Fibroblast of lung (primary cell): ENCODE measurements around the gene CORO2A. TPM values are rescaled to one million over a fixed set of nuclear protein-coding genes. Genes with fewer than 3 reads are reported as not detected.

ENCODE experiments used
- DNase-seq, 2 donors: peaks; one replicate each; pipeline versions ENCODE4 v3.0.0 to v3.0.0-alpha.2; 2010; ENCODE audit warnings: low read depth in 2 of 2
- H2AFZ ChIP-seq: 2 replicates; pipeline ENCODE4 v1.5.1; 2012; ENCODE audit warnings: low read length, control low read depth, inconsistent platforms
- H3K27ac ChIP-seq: 2 replicates; pipeline ENCODE4 v1.5.1; 2011; ENCODE audit warnings: low read length, control low read depth; ENCODE audit not compliant: insufficient read depth
- H3K27me3 ChIP-seq: 2 replicates; pipeline ENCODE4 v1.5.1; 2011; ENCODE audit warnings: mild to moderate bottlenecking, low read length; ENCODE audit not compliant: control insufficient read depth, insufficient read depth
- H3K36me3 ChIP-seq: 2 replicates; pipeline ENCODE4 v1.5.1; 2011; ENCODE audit warnings: low read length; ENCODE audit not compliant: control insufficient read depth, insufficient read depth
- H3K4me1 ChIP-seq: 2 replicates; pipeline ENCODE4 v1.5.1; 2011; ENCODE audit warnings: low read length; ENCODE audit not compliant: control insufficient read depth, insufficient read depth; ENCODE audit errors: extremely low read depth
- H3K4me2 ChIP-seq: 2 replicates; pipeline ENCODE4 v1.5.1; 2011; ENCODE audit warnings: low read length, control low read depth; ENCODE audit not compliant: insufficient read depth; ENCODE audit errors: extremely low read depth
- H3K4me3 ChIP-seq, 4 experiments: fragments of 200-600 bp in 1 of 4; sonication (generic) in 1 of 4; replicated peaks in 1 of 4; 2 replicates each; pipeline ENCODE4 v1.5.1; 2011 to 2016; ENCODE audit warnings: low read length in 4 of 4, low read depth in 3 of 4, mild to moderate bottlenecking in 3 of 4, control low read depth in 2 of 4, inconsistent platforms in 1 of 4, mixed read lengths in 1 of 4; ENCODE audit not compliant: insufficient read depth in 1 of 4; ENCODE audit errors: control extremely low read depth in 1 of 4
- H3K79me2 ChIP-seq: 2 replicates; pipeline ENCODE4 v1.5.1; 2012; ENCODE audit warnings: mild to moderate bottlenecking, low read length, inconsistent platforms; ENCODE audit not compliant: control insufficient read depth, insufficient read depth
- H3K9ac ChIP-seq: 2 replicates; pipeline ENCODE4 v1.5.1; 2011; ENCODE audit warnings: mild to moderate bottlenecking, low read length, control low read depth; ENCODE audit not compliant: insufficient read depth
- H3K9me3 ChIP-seq: 2 replicates; pipeline ENCODE4 v1.5.1; 2012; ENCODE audit warnings: low read depth, low read length; ENCODE audit not compliant: control insufficient read depth, insufficient read depth
- H4K20me1 ChIP-seq: 2 replicates; pipeline ENCODE4 v1.5.1; 2011; ENCODE audit warnings: low read length; ENCODE audit not compliant: control insufficient read depth, insufficient read depth; ENCODE audit errors: extremely low read depth
- CTCF ChIP-seq, 2 donors: IDR thresholded peaks in 1 of 2; conservative IDR thresholded peaks in 1 of 2; 1 replicate in 1 of 2; 2 replicates in 1 of 2; pipeline ENCODE4 v1.5.1; 2011 to 2012; ENCODE audit warnings: low read length in 2 of 2, control low read depth in 1 of 2, inconsistent platforms in 1 of 2, low read depth in 1 of 2, mild to moderate bottlenecking in 1 of 2
- EZH2 ChIP-seq: IDR thresholded peaks from 2 replicates; pipeline ENCODE4 v1.5.1; 2012; ENCODE audit warnings: low read length, control low read depth, mild to moderate bottlenecking; ENCODE audit errors: missing control alignments
- polyA plus RNA-seq, 2 donors: library from polyadenylated mRNA; depleted of rRNA in 1 of 2; stranded (reverse) in 1 of 2; unstranded in 1 of 2; fragments of >200 nt; gene quantifications; 2 replicates each; pipeline ENCODE4 v1.2.1, GENCODE V29; 2011 to 2012; ENCODE audit warnings: missing spikeins in 1 of 2
- total RNA-seq: library from RNA; depleted of rRNA; stranded (reverse); fragments of >200 nt; gene quantifications from 2 replicates; pipeline ENCODE4 v1.2.1, GENCODE V29; 2014

CORO2A gene
- total and polyA plus RNA-seq, 2 donors (not counting 1 experiment from before 2014, with no cell fraction given) = 0.11 to 0.50 TPM

GRCh38 chr9:98201749-98202148, 9.3 kb upstream of the CORO2A start:
- Histone ChIP-seq H3K36me3 (peaks cover 2% of the 10 kb centered on the region), H3K9ac (no peak overlapping the region), H3K27ac (no peak overlapping the region), H3K79me2 (no peaks in the 10 kb centered on the region), H3K4me3 (no peak overlapping the region), H3K9me3 (no peaks in the 10 kb centered on the region), H3K27me3 (no peaks in the 10 kb centered on the region), H4K20me1 (no peaks in the 10 kb centered on the region), H3K4me1 (no peaks in the 10 kb centered on the region), H3K4me2 (no peak overlapping the region), H2AFZ (no peak overlapping the region)
- TF ChIP-seq EZH2 = no peak
- TF ChIP-seq CTCF (conservative IDR thresholded peaks at IDR 0.05 in 1 of 2, IDR thresholded peaks at IDR 0.05 in 1 of 2; ENCODE audit: low read depth in 1 of 2, low read length in 2 of 2) = no peak
- DNase-seq = no peak

GRCh38 chr9:98201102-98201501, 8.7 kb upstream of the CORO2A start:
- H3K36me3 ChIP-seq = peaks cover 2% of the 10 kb centered on the region
- no peaks in the 10 kb centered on the region for H3K4me1 ChIP-seq
- no peak overlapping the region for H2AFZ ChIP-seq
- H3K9ac ChIP-seq = no peak overlapping the region
- H3K79me2 ChIP-seq = no peaks in the 10 kb centered on the region
- H3K27me3 ChIP-seq = no peaks in the 10 kb centered on the region
- H4K20me1 ChIP-seq = no peaks in the 10 kb centered on the region
- DNase-seq = no peak
- H3K27ac ChIP-seq = no peak overlapping the region
- H3K4me2 ChIP-seq = no peak overlapping the region
- H3K4me3 ChIP-seq = no peak overlapping the region
- no peaks in the 10 kb centered on the region for H3K9me3 ChIP-seq
- TF ChIP-seq CTCF (conservative IDR thresholded peaks at IDR 0.05 in 1 of 2, IDR thresholded peaks at IDR 0.05 in 1 of 2; ENCODE audit: low read depth in 1 of 2, low read length in 2 of 2) (no peak), EZH2 (no peak)

GRCh38 chr9:98199388-98200033, 7.1 kb upstream of the CORO2A start:
- Histone ChIP-seq H3K9ac (no peak overlapping the region), H3K36me3 (peaks cover 2% of the 10 kb centered on the region), H3K4me3 (no peak overlapping the region), H3K27ac (no peak overlapping the region), H3K4me2 (no peak overlapping the region), H3K9me3 (no peaks in the 10 kb centered on the region), H3K79me2 (no peaks in the 10 kb centered on the region), H4K20me1 (no peaks in the 10 kb centered on the region), H2AFZ (no peak overlapping the region), H3K4me1 (no peaks in the 10 kb centered on the region), H3K27me3 (no peaks in the 10 kb centered on the region)
- DNase-seq = no peak
- TF ChIP-seq CTCF (conservative IDR thresholded peaks at IDR 0.05 in 1 of 2, IDR thresholded peaks at IDR 0.05 in 1 of 2; ENCODE audit: low read depth in 1 of 2, low read length in 2 of 2) (no peak), EZH2 (no peak)
